NCI-H2227 (cell line): ENCODE data around the gene IL2RA.
"Not testable (repeated sequence)": the region's sequence is repeated elsewhere in the genome, so short reads cannot be mapped to it uniquely, and the experiment has no call there.

Experiments
- DNase-seq: peaks from one replicate; lab custom pipeline; 2025; ENCODE audit not compliant: unreplicated experiment; lab: John Stamatoyannopoulos, UW

Gene IL2RA

DNA sequence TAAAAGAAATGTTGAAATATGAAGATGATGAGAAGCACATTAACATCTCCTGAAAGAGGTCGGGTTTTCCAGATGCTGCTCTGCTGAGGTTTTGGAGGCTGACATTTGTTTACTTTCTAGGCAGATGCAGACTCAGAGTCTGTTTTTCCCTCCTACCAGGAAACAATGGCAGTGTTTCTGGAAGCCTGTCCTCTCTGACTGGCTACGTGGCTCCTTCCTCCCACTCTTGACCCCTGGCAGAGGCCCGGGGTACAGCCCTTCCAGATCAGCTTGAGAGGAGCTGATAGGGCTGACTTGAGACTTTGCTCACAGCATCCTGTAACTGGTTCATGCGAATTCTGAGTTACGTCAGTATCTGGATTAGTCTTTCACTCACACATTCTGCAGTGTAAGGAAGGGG is 43.7 kb downstream of the IL2RA start:
- no peak for DNase-seq

DNA sequence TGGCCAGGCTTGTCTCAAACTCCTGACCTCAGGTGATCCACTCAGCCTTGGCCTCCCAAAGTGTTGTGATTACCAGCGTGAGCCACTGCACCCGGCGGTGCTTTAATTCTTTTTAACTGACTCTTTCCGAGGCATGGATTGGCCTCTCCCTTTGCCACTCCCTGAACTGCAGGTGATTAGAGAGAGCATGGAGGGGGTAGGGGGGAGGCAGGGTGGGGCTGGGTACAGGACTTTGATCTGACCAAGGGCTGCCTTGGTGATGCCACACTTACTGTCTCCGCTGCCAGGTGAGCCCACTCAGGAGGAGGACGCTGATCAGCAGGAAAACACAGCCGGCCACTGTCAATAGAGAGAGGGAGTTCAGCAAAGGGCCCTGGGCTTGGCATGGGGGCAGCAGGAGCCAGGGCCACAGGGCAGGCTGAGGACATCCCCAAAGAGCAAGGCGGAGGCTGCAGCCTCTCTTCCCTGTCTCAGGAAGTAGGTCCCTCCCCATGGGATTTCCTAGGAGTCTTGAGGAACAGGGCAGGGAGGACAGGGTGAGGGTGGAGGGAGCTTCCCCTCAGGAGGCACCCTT is 44.3 kb downstream of the IL2RA start:
- no peak for DNase-seq

DNA sequence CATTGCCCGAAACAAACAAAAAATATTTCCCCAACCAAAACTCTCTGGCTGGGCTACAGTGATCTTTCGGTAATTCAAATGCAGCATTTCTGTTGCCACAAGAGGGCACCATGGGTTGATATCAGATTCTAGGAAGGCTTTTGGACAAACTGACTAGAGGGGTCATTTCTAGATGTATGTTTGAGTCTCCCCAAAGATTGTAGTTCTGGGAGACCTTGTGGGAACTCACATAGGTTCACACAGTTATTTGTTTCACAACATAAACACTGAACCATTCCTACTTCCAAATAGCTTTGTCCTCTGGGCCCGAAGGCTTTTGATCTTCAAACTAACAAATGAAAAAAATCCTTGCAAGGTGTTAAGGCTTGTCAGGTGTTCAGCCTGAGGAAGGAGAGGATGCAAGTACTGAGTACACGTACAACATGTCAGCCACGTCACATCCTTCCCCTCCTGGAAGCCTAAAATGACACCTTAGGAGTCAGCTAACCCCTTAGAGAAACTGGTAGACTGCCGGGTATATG is 47.9 kb downstream of the IL2RA start:
- peak; percentile 30 for DNase-seq

DNA sequence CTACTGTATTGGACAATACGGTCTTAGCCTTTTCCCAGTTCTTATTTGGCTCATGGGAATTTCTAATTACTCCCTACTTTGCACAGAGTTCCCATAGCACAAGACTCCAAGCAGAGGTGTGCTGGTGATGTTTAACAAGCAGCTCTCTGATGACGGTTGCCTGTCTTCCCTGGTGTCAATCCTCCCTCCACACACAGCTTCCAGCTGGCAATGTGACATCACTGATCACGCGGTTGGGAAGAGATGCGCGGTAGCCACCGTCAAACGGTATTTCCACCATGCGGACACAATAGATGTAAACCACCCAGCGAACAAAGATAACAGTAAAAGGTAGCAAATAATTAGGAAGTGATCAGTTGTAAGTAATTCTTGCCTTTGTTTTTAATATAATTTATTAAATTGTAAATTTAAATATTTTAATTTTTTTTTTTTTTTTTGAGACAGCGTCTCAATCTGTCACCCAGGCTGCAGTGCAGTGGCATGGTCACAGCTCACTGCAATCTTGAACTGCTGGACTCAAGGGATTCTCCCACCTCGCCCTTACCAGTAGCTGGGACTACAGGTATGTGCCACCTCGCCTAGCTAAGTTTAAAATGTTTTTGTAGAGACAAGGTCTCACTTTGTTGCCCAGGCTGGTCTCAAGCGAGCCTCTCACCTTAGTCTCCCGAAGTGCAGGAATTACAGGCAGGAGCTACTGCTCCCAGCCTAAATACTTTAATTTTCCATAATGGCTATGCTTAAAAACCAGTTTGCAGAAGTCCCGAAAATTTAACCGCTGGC is 48.6 kb downstream of the IL2RA start:
- peak; percentile 28 for DNase-seq

DNA sequence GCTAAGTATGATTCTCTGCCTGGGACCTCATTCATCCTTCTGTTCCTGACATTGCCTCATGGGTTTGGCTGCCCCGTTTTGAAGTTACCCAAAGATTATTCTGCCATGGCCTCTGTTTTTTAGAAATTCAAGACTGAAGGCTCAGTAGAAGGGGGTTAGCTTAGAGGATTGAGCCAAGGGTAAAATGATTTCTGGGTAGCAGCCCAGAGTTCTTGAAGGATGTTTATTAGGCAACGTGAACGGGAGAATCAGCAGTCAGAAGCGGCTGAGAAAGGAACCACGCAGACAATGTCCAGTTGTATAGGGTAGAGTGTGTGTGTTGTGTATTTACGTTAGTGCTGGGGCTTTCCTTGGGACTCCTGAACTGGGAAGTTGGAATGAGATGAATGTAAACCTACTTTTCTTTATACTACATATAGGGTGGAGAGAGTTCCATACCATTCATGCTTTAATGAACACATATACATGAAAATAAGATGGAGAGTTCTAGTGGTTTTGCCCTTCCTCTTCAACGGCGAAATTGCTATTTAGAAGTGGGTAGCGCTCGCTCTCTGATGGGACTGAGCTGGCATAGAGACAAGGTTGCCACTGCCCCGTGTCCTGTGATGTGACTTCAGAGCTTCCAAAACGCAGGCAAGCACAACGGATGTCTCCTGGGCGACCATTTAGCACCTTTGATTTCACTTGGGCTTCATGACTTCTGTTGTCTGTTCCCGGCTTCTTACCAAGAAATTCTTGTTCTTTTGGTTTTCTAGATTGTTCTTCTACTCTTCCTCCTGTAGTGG is 49.9 kb downstream of the IL2RA start:
- DNase-seq, result no peak

DNA sequence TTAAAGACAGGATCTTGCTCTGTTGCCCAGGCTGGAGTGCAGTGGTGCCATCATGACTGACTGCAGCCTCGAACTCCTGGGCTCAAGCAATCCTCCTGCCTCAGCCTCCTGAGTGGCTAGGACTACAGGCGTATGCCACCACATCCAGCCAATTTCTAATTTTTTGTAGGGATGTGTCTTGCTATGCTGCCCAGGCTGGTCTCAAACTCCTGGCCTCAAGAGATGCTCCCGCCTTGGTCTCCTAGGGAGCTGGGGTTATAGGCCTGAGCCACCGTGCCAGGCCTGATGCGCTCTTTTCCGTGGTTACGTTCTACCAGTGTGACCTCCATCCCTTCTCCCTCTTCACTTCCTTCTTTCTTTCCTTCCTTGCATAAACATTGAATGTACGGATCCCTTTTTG is 50.6 kb downstream of the IL2RA start:
- no peak for DNase-seq

DNA sequence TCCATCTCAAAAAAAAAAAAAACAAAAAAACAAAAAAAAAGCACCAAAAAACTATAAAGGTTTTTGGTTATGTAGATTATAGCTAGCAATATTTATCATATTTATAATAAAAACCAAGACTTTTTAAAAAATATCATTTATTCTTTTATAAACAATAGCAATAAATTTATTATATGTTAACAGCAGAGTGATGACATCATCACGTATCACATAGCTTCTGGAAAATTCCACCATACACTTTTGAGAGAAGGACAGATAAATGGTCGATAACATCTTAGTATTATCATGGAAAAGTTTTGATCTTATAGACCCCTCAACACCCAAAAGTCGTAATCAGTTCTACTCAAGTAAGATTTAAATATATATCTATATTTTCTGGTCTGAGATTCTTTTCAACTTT is 51.6 kb downstream of the IL2RA start:
- DNase-seq, result no peak

DNA sequence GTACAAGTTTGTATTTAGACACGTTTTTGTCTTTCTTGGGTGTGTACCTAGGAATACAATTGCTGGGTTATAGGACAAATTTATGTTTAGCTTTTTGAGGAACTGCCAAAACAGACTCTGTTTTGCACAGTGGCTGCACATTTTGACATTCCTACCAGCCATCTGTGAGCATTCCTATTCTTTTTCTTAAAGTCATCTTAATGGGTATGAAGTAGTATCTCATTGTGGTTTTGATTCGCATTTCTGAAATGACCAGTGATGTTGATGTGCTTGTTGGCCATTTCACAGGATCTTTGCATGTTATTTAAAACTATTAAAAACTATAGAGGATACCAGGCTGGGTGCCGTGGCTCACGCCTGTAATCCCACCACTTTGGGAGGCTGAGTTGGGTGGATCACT is 52.2 kb downstream of the IL2RA start:
- DNase-seq, result no peak

DNA sequence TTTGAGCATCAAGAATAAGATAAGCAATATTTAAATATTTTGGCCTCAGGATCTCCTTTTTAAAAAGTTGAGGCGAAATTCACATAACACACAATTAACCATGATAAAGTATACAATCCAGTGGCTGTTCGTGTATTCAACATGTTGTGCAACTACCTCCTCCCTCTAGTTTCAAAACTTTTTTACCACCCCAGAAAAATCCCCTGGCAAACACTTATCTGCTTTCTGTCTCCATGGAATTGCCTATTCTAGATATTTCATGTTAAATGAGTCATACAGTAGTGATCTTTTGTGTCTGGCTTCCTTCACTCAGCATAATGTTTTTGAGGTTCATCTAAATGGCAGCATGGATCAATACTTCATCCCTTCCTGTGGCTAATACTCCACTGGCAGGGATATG is 53.0 kb downstream of the IL2RA start:
- DNase-seq, result no peak

DNA sequence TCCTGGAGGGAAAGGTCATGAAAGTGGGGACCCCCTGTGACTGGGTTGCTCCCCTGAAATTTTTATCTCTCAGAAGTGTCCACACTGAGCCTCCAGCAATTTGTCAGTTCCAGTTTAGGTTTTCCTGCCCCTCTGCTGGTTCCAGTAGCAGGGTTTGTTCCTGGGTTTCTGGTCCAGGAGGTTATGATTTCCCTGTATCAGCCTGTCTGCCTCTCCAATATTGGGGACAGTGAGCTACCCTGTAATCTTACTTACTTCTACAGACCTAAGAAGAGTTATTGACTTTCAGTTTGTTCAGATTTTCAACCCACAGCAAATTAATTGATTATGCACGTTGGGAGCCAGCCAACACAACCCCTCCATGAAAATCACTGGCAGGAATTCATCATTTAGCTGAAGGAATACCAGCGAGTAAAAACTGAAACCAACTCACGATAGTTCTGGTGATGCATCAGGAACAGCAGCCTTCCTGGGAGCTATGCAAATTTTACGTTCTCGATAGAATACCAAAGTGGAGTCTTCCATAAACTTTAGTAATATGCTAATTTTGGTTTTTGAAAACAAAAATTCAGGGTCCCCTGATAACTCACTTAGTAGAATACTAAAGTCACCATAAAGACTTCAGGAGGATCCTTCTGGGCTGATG is 53.5 kb downstream of the IL2RA start:
- DNase-seq, result no peak

DNA sequence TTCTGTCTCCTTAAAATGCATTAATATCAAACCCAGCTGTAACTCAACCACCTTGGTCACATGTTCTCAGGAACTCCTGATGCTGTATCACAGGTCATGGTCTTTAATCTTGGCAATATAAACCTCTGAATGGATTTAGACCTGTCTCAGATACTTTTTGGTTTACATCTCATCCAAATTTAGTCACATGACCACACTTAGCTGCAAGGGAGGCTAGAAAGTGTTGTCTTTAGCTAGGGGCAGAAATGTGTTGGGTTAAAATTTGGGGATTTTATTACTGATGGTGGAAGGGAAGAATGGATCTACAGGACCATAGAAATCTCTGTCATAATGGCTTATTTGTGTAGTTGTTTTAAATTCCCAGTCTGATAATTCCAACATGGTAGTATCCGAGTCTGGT is 55.2 kb downstream of the IL2RA start:
- DNase-seq, result no peak

DNA sequence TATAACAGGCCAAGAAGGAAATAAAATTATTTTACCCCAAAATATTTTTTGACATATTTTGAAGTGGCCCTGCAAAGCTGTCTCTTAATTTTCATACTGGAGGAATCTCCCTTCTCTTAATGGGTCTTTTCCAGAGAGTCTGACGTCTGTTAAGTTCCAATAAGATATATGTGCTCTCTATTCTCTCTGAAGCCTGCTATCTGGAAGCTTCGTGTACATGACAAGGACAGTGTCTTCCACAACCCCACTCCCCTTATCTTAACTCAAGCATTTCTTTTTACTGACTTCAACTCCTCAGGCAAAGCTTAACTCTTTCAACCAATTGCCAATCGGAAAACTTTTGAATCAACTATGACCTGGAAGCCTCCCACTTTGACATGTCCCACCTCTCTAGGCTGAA is 55.6 kb downstream of the IL2RA start:
- DNase-seq, result no peak

DNA sequence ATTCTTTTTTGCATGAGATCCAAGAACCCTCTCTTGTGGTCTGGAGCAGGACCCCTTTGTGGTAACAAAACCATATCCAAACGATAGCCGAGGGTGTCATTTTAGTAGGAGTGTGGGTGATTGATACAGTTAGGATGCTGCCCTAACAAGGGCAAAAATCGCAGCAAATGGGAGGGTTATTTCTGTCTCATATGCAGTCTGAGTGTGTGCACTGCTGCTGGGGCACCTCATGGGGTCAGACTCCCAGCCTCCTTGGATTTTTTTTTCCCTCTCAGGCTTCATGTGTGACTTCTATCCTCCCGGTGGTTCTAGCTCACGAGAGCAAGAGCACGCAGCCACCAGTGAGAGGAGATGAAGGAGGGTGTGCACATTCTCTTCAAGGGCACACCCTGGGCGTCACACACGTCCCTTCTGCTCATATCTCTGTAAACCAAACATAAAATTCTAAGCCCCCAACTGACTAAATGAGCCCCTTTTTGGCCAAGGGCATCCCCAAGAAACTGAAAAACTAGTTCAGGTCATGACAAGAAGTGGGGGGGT is 56.2 kb downstream of the IL2RA start:
- DNase-seq, result no peak

DNA sequence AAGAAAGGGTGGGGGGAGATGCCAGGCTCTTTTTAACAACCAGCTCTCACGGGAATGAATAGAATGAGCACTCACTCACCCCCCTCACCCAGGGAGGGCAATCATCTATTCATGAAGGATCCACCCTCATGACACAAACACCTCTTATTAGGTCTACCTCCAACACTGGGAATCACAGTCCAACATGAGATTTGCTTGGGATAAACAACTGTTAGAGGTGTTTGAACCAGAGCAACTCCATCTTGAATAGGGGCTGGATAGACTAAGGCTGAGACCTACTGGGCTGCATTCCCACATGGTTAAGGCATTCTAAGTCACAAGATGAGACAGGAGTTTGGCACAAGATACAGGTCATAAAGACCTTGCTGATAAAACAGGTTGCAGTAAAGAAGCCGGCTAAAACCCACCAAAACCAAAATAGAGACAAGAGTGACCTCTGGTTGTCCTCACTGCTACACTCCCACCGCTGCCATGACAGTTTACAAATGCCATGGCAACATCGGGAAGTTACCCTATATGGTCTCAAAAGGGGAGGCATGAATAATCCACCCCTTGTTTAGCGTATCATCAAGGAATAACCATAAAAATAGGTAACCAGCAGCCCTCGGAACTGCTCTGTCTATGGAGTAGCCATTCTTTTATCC is 56.9 kb downstream of the IL2RA start:
- DNase-seq, result not testable (repeated sequence)

DNA sequence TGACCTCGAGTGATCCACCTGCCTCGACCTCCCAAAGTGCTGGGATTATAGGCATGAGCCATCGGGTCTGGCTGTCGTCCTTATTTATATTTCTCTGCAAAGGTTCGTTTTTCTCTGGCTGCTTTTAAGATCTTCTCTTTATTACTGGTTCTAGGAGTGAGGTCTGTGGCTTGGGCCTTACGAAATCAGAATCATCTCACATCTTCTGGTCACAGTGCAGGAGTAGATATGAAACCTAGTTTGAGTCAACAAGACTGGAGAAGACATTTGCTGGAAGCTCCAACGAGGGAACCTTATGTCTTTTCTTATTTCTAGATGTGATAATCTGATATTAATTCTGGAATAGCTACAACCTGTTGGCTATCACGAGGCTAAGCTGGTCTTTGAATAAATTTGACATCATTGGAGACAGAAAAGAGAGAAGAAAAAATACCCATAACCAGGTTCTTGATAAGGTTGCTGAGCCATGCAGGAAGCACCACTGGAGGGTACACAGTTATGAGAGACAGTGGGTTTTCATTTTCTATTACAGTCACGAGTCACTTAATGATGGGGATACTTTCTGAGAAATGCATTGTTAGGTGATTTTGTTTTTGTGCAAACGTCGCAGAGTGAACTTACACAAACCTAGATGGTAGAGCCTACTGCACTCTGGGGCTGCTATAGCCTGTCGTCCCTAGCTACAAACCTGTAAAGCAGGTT is 59.2 kb downstream of the IL2RA start:
- DNase-seq, result no peak

DNA sequence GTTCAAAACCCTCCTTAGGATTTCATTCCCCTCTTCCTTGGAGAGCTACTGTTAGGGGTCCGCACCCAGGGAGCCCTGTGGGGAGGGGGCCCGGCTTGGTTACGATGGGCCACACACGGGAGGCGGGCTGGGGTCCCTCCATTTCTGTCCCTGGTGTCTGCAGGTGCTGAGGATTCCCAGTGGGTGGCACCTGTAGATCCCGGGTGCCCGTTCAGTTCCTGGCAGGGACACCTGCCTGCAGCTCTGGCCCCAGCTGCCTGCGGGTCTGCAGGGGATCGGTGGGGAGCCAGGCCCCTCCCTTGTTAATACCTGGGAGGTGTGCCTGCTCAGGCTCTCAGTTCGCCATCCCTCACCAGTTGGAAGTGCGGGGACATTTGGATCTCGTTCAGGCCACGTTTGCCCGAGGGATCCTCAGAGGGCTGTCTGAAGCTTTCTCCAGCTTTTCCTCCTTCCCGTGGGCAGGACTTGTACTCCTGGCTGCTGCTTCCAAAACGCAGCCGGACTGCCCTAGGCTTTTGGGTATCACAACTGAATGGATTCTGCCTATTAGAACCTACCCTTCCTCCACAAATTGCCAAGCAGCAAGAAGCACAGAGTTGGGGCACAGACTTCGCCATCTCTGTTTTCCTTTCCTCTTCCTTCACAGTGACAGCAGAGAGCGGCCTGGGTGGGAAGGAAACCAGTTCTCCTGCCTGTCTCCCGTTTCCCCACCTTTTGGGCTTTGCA is 62.6 kb downstream of the IL2RA start:
- DNase-seq, result no peak

DNA sequence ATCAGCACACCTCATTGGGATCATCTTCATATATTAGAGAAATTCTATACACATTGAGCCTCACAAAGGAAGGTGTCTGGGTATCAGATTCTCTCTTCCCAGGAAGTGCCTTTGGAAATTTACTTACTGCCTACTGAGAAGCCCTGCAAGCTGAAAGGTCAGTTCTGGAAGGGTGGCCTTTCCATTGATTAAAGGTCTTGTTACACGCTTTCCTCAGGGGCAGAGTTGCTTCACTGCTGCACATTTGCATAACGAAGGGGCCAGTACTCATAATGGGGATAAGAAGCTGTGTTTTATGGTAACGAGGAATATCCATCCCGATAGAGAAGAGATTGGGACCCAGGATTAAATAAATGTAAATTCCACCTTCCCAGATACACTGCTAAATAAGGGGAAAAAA is 65.5 kb downstream of the IL2RA start:
- no peak for DNase-seq

DNA sequence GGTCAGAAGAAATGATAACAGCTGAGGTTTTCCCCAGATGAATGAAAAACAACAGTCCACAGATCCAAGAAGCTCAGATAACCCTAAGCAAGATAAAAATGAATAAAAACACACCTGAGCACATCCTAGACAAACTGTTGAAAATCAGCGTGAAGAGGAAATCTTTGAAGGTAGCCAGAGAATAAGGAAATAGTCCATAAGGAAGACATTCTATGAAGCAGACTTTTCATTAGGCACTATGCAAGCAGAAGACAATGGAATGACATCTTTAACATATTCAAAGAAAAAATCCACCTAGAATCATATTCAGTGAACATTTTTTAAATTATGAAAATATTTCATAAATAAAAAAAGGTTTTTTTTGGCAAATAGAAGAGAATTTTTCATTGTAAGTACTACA is 69.8 kb downstream of the IL2RA start:
- no peak for DNase-seq

DNA sequence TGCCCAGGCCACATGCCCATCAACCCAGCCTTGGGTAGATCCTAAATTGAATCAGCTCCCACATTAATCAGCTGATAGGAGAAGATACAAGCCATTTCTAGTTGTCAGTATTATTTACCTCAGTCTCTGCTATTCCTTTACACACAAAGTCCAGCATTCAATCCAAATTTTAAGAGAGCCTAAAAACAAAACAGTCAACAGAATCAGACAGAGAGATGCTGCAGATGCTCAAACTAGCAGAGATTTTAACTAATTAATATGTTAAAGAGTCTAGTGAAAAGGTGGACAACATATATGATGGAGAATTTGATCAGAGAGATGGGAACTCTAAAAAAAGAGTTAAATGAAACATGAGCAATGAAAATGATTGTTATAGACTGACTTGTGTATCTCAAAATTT is 70.5 kb downstream of the IL2RA start:
- no peak for DNase-seq
